ENCODE results near the gene CYP2C18. TPM values are rescaled to one million over a fixed set of nuclear protein-coding genes. Genes with fewer than 3 reads are reported as not detected.

Gene CYP2C18
- total RNA-seq = not detected

GRCh38 chr10:94683214-94684054 is at the start of gene CYP2C18:
CYP2C18 (plus strand) TSS chr10:94683729; CDS start chr10:94683820, 91 bp downstream.

GRCh38 chr10:94762393-94762792 is 78.9 kb downstream of the CYP2C18 start, which contains the start of gene CYP2C19:
CYP2C19 (plus strand) TSS chr10:94762681; CDS start chr10:94762706, 25 bp downstream.

Other genes with a start within 250 kb of the CYP2C18 start
- 10 to 100 TPM; 84.3 to 86.0 TPM for gene HELLS, start 137.9 kb upstream of the CYP2C18 start, total RNA-seq
- under 1 TPM in 1 of 2 experiments, not detected in 1; 0.07 TPM for gene CYP2C19, start 79.0 kb downstream of the CYP2C18 start, total RNA-seq